WTC11 (cell line): Measurements from ENCODE around the gene SMG7. TPM values are rescaled to one million over a fixed set of nuclear protein-coding genes. Genes with fewer than 3 reads are reported as not detected.

Experiments used
- ATAC-seq: fragments of 200-7000 bp; cut with Tn5 transposase; 2 replicates; pipeline ENCODE4 v1.10.0; 2021; ENCODE audit warnings: mild to moderate bottlenecking, moderate library complexity
- CTCF ChIA-PET: fragments of 300-600 bp; sonication (Branson Sonifier 250); formaldehyde crosslinking; loops from one replicate; lab custom pipeline; 2021; ENCODE audit warnings: antibody characterized with exemption; lab: Charles Lee
- POLR2A ChIA-PET: fragments of 350-600 bp; sonication (Branson Sonifier 250); formaldehyde crosslinking; loops from one replicate; lab custom pipeline; 2021; ENCODE audit warnings: antibody characterized with exemption; lab: Charles Lee
- DNase-seq: peaks from one replicate; pipeline ENCODE4 v3.0.0; 2021; ENCODE audit warnings: low spot score
- H3K27ac Mint-ChIP-seq: 2 replicates; pipeline ENCODE4 v1.8.0; 2021; ENCODE audit warnings: mixed read lengths
- H3K27me3 Mint-ChIP-seq: 2 replicates; pipeline ENCODE4 v1.8.0; 2021; ENCODE audit warnings: low read depth, mild to moderate bottlenecking, moderate library complexity, mixed read lengths
- H3K36me3 Mint-ChIP-seq: 2 replicates; pipeline ENCODE4 v1.8.0; 2021; ENCODE audit warnings: mixed read lengths
- H3K4me1 Mint-ChIP-seq: 2 replicates; pipeline ENCODE4 v1.8.0; 2022; ENCODE audit warnings: mixed read lengths
- H3K4me3 Mint-ChIP-seq: 2 replicates; pipeline ENCODE4 v1.8.0; 2021; ENCODE audit warnings: mild to moderate bottlenecking, moderate library complexity, mixed read lengths
- H3K9me3 Mint-ChIP-seq: 2 replicates; pipeline ENCODE4 v1.8.0; 2021; ENCODE audit warnings: mixed read lengths
- ETV6 ChIP-seq: sonication (generic); formaldehyde crosslinking; IDR thresholded peaks from 2 replicates; pipeline ENCODE4 v1.8.1; 2022; ENCODE audit warnings: mild to moderate bottlenecking, missing genetic modification reagents
- GABPB1 ChIP-seq: sonication (generic); formaldehyde crosslinking; IDR thresholded peaks from 2 replicates; pipeline ENCODE4 v1.8.1; 2023; ENCODE audit warnings: mild to moderate bottlenecking, missing genetic modification reagents
- IRF2 ChIP-seq: sonication (generic); formaldehyde crosslinking; IDR thresholded peaks from 2 replicates; pipeline ENCODE4 v1.8.0; 2022; ENCODE audit warnings: low read depth, missing genetic modification reagents, borderline replicate concordance
- JUN ChIP-seq: sonication (generic); formaldehyde crosslinking; IDR thresholded peaks from 2 replicates; pipeline ENCODE4 v1.8.0; 2023; ENCODE audit warnings: mild to moderate bottlenecking, missing genetic modification reagents
- MYBL2 ChIP-seq: sonication (generic); formaldehyde crosslinking; IDR thresholded peaks from 2 replicates; pipeline ENCODE4 v1.8.1; 2023; ENCODE audit warnings: mild to moderate bottlenecking, moderate library complexity, missing genetic modification reagents
- NFE2L1 ChIP-seq: sonication (generic); formaldehyde crosslinking; IDR thresholded peaks from 2 replicates; pipeline ENCODE4 v1.8.1; 2023; ENCODE audit warnings: missing genetic modification reagents
- NR2C2 ChIP-seq: sonication (generic); formaldehyde crosslinking; IDR thresholded peaks from 2 replicates; pipeline ENCODE4 v1.8.0; 2022; ENCODE audit warnings: mild to moderate bottlenecking, missing genetic modification reagents
- PRRX2 ChIP-seq: fragments of 250-450 bp; sonication (Bioruptor Pico); IDR thresholded peaks from 2 replicates; pipeline ENCODE4 v1.8.0; 2021; ENCODE audit warnings: mild to moderate bottlenecking
- SP1 ChIP-seq: sonication (generic); formaldehyde crosslinking; conservative IDR thresholded peaks from 2 replicates; pipeline ENCODE4 v1.8.1; 2022; ENCODE audit warnings: missing genetic modification reagents
- TCF7 ChIP-seq: sonication (generic); formaldehyde crosslinking; IDR thresholded peaks from 2 replicates; pipeline ENCODE4 v1.8.0; 2022; ENCODE audit warnings: mild to moderate bottlenecking, low read depth, missing genetic modification reagents, moderate library complexity
- TEAD4 ChIP-seq: sonication (generic); formaldehyde crosslinking; IDR thresholded peaks from 2 replicates; pipeline ENCODE4 v1.8.0; 2022; ENCODE audit warnings: mild to moderate bottlenecking, missing genetic modification reagents
- ZNF416 ChIP-seq: fragments of 250-450 bp; sonication (Bioruptor Pico); IDR thresholded peaks from 2 replicates; pipeline ENCODE4 v1.9.0; 2021; ENCODE audit warnings: mild to moderate bottlenecking, inconsistent platforms
- total RNA-seq: library from RNA; stranded (reverse); gene quantifications from 3 replicates; pipeline ENCODE4 v1.2.3, GENCODE V29; 2021
- TF ChIP-seq, protein P1 (sequence below): fragments of 250-450 bp; sonication (Bioruptor Pico); IDR thresholded peaks from 2 replicates; pipeline ENCODE4 v1.8.0; 2021; ENCODE audit warnings: mild to moderate bottlenecking
- TF ChIP-seq, protein P2 (sequence below): sonication (generic); formaldehyde crosslinking; IDR thresholded peaks from 2 replicates; pipeline ENCODE4 v1.8.0; 2023; ENCODE audit warnings: mild to moderate bottlenecking, missing genetic modification reagents
- TF ChIP-seq, protein P3 (sequence below): sonication (generic); formaldehyde crosslinking; conservative IDR thresholded peaks from 2 replicates; pipeline ENCODE4 v1.8.1; 2022; ENCODE audit warnings: mild to moderate bottlenecking, missing genetic modification reagents
- TF ChIP-seq, protein P4 (sequence below): sonication (generic); formaldehyde crosslinking; IDR thresholded peaks from 2 replicates; pipeline ENCODE4 v1.8.0; 2022; ENCODE audit warnings: mild to moderate bottlenecking, missing genetic modification reagents
- TF ChIP-seq, protein P5 (sequence below): sonication (generic); formaldehyde crosslinking; IDR thresholded peaks from 2 replicates; pipeline ENCODE4 v1.8.0; 2023; ENCODE audit warnings: missing genetic modification reagents, mild to moderate bottlenecking, borderline replicate concordance
- TF ChIP-seq, protein P6 (sequence below): sonication (generic); formaldehyde crosslinking; IDR thresholded peaks from 2 replicates; pipeline ENCODE4 v1.8.1; 2023; ENCODE audit warnings: mild to moderate bottlenecking, missing genetic modification reagents
- TF ChIP-seq, protein P7 (sequence below): sonication (generic); formaldehyde crosslinking; IDR thresholded peaks from 2 replicates; pipeline ENCODE4 v1.8.1; 2023; ENCODE audit warnings: mild to moderate bottlenecking, moderate library complexity, missing genetic modification reagents

Gene SMG7
- total RNA-seq, 1 experiment from 2014 or later = 57.8 TPM

DNA sequence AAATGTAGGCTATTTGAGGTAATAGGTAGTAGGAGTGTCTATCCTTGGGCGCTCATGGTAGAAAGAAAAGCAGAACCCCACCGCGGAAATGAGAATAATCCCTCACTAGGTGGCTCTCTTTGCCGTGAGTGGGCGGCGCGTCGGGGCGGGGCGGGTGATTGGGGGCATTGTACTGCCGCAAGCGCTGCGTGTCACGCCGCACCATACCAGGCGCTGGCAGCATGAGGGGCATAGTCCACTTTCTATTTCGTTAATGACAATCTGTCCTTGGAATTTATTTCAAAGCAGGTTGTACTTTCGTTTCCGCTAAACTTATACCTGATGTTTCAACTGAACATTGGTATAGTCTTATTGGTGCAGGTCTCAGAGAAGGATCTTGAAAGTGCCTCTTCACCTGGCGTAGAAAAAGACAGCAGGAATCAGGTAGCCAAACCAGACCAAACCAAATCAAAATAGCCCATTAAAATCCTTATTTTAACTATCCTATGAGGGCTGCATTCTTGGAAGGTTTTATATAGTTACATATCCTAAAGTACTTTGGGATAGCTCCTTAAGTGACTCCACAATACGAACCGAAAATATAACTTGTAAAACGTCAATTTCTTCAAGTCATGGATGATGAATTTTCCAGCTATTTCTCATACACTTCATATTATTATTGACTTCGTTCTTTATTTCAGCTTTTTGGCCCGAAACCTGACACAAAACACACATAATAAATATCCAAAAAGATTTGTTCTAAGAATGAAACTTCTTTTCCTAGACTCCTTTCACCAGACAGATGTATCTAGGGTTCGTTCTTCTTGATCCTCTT, 1.9 kb upstream of the SMG7 start:
- no peaks in the 10 kb centered on the region for H3K9me3 Mint-ChIP-seq
- TF ChIP-seq, protein P1, sequence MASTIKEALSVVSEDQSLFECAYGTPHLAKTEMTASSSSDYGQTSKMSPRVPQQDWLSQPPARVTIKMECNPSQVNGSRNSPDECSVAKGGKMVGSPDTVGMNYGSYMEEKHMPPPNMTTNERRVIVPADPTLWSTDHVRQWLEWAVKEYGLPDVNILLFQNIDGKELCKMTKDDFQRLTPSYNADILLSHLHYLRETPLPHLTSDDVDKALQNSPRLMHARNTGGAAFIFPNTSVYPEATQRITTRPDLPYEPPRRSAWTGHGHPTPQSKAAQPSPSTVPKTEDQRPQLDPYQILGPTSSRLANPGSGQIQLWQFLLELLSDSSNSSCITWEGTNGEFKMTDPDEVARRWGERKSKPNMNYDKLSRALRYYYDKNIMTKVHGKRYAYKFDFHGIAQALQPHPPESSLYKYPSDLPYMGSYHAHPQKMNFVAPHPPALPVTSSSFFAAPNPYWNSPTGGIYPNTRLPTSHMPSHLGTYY (CRISPR knock-in tag) = no peak
- peak; percentile 45; the same call in 1 of the 2 replicates for TF ChIP-seq SP1
- CTCF ChIA-PET = interaction anchor here (1.1 kb wide), 1 partner anchor 189 kb away, joined by 6 read pairs; no protein-coding TSS in a partner anchor

DNA sequence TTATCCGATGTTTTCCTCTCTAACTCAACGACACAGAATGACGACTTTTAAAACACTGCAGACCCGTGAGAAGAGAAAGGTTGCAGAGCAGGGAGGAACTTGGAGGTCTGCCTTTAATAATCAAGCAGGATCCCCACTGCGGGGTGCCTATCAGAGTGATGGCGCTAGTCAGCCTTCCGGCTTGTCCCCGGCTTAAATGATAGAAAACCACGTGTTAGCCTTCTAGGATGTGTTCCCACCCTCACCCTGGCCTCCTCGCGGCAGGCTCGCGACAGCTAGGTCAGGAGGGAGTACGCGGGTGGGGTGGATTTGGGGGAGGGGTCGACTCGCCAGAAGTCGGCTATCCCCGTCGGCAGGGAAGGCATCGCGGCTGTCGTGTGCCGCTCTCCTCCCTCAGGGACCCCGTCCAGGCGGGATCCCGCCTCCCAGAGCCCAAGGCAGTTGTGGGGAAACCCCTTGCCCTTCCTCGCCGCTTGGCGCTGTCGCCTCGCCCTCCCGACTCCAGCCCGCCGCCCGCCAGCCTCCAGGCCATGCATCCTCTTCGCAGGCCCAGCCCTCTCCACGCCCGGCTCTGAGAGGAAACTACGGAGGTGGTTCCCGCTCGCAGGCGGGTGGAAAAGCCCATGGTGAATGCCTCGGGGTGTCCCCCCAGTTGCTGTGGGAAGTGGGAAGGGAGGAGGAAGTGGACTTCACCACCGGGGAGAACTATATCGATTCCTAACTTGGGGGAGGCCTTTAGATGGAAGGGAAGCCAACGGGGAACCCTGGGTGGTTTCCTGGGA, 1.1 kb upstream of the SMG7 start:
- peaks cover 26% of the 10 kb centered on the region for H3K4me1 Mint-ChIP-seq
- peak overlapping the region; percentile 90 for H3K4me3 Mint-ChIP-seq
- peak; percentile 24 for ATAC-seq
- ChIA-PET POLR2A (interaction anchor here (0.5 to 0.7 kb wide), 3 partner anchors 12 to 53 kb away, joined by 3 to 6 read pairs (median 3); partner anchors contain the start of gene NMNAT2), CTCF (interaction anchor here (1.1 to 1.4 kb wide), 4 partner anchors 10 to 189 kb away, joined by 3 to 6 read pairs (median 3); no protein-coding TSS in a partner anchor)
- DNase-seq = peak; percentile 75
- H3K27ac Mint-ChIP-seq = peak overlapping the region; percentile 99
- H3K27me3 Mint-ChIP-seq = no peaks in the 10 kb centered on the region
- H3K9me3 Mint-ChIP-seq = no peaks in the 10 kb centered on the region
- H3K36me3 Mint-ChIP-seq = no peaks in the 10 kb centered on the region
- TF ChIP-seq NFE2L1 (CRISPR knock-in tag) (peak; percentile 67), PRRX2 (CRISPR knock-in tag) (no peak), MYBL2 (CRISPR knock-in tag) (peak; percentile 92), IRF2 (CRISPR knock-in tag) (no peak), TEAD4 (CRISPR knock-in tag) (0 out of 2 replicates have a peak, but pooled peaks have one; percentile 41), ETV6 (CRISPR knock-in tag) (no peak; the same call in 1 of the 2 replicates), NR2C2 (no peak), JUN (CRISPR knock-in tag) (no peak), GABPB1 (no peak), ZNF416 (CRISPR knock-in tag) (no peak), TCF7 (CRISPR knock-in tag) (peak; percentile 65; the same call in 1 of the 2 replicates)
- TF ChIP-seq, protein P2, sequence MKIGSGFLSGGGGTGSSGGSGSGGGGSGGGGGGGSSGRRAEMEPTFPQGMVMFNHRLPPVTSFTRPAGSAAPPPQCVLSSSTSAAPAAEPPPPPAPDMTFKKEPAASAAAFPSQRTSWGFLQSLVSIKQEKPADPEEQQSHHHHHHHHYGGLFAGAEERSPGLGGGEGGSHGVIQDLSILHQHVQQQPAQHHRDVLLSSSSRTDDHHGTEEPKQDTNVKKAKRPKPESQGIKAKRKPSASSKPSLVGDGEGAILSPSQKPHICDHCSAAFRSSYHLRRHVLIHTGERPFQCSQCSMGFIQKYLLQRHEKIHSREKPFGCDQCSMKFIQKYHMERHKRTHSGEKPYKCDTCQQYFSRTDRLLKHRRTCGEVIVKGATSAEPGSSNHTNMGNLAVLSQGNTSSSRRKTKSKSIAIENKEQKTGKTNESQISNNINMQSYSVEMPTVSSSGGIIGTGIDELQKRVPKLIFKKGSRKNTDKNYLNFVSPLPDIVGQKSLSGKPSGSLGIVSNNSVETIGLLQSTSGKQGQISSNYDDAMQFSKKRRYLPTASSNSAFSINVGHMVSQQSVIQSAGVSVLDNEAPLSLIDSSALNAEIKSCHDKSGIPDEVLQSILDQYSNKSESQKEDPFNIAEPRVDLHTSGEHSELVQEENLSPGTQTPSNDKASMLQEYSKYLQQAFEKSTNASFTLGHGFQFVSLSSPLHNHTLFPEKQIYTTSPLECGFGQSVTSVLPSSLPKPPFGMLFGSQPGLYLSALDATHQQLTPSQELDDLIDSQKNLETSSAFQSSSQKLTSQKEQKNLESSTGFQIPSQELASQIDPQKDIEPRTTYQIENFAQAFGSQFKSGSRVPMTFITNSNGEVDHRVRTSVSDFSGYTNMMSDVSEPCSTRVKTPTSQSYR = peak; percentile 20; the same call in 1 of the 2 replicates
- TF ChIP-seq, protein P3, sequence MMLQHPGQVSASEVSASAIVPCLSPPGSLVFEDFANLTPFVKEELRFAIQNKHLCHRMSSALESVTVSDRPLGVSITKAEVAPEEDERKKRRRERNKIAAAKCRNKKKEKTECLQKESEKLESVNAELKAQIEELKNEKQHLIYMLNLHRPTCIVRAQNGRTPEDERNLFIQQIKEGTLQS (CRISPR knock-in tag) = no peak
- TF ChIP-seq, protein P4, sequence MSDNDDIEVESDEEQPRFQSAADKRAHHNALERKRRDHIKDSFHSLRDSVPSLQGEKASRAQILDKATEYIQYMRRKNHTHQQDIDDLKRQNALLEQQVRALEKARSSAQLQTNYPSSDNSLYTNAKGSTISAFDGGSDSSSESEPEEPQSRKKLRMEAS (CRISPR knock-in tag) = peak; percentile 78
- TF ChIP-seq, protein P5, sequence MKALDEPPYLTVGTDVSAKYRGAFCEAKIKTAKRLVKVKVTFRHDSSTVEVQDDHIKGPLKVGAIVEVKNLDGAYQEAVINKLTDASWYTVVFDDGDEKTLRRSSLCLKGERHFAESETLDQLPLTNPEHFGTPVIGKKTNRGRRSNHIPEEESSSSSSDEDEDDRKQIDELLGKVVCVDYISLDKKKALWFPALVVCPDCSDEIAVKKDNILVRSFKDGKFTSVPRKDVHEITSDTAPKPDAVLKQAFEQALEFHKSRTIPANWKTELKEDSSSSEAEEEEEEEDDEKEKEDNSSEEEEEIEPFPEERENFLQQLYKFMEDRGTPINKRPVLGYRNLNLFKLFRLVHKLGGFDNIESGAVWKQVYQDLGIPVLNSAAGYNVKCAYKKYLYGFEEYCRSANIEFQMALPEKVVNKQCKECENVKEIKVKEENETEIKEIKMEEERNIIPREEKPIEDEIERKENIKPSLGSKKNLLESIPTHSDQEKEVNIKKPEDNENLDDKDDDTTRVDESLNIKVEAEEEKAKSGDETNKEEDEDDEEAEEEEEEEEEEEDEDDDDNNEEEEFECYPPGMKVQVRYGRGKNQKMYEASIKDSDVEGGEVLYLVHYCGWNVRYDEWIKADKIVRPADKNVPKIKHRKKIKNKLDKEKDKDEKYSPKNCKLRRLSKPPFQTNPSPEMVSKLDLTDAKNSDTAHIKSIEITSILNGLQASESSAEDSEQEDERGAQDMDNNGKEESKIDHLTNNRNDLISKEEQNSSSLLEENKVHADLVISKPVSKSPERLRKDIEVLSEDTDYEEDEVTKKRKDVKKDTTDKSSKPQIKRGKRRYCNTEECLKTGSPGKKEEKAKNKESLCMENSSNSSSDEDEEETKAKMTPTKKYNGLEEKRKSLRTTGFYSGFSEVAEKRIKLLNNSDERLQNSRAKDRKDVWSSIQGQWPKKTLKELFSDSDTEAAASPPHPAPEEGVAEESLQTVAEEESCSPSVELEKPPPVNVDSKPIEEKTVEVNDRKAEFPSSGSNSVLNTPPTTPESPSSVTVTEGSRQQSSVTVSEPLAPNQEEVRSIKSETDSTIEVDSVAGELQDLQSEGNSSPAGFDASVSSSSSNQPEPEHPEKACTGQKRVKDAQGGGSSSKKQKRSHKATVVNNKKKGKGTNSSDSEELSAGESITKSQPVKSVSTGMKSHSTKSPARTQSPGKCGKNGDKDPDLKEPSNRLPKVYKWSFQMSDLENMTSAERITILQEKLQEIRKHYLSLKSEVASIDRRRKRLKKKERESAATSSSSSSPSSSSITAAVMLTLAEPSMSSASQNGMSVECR (CRISPR knock-in tag) = peak; percentile 79
- TF ChIP-seq, protein P6, sequence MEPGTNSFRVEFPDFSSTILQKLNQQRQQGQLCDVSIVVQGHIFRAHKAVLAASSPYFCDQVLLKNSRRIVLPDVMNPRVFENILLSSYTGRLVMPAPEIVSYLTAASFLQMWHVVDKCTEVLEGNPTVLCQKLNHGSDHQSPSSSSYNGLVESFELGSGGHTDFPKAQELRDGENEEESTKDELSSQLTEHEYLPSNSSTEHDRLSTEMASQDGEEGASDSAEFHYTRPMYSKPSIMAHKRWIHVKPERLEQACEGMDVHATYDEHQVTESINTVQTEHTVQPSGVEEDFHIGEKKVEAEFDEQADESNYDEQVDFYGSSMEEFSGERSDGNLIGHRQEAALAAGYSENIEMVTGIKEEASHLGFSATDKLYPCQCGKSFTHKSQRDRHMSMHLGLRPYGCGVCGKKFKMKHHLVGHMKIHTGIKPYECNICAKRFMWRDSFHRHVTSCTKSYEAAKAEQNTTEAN = 0 out of 2 replicates have a peak, but pooled peaks have one; percentile 47
- TF ChIP-seq, protein P7, sequence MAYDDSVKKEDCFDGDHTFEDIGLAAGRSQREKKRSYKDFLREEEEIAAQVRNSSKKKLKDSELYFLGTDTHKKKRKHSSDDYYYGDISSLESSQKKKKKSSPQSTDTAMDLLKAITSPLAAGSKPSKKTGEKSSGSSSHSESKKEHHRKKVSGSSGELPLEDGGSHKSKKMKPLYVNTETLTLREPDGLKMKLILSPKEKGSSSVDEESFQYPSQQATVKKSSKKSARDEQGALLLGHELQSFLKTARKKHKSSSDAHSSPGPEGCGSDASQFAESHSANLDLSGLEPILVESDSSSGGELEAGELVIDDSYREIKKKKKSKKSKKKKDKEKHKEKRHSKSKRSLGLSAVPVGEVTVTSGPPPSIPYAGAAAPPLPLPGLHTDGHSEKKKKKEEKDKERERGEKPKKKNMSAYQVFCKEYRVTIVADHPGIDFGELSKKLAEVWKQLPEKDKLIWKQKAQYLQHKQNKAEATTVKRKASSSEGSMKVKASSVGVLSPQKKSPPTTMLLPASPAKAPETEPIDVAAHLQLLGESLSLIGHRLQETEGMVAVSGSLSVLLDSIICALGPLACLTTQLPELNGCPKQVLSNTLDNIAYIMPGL (CRISPR knock-in tag) = peak; percentile 68; the same call in 1 of the 2 replicates

More for the DNA sequence above, 1.9 kb upstream of the SMG7 start:
- peak overlapping the region; percentile 99 for H3K27ac Mint-ChIP-seq
- H3K4me3 Mint-ChIP-seq = peak overlapping the region; percentile 90
- H3K4me1 Mint-ChIP-seq = peaks cover 26% of the 10 kb centered on the region
- DNase-seq (peak; percentile 68), ATAC-seq (peak; percentile 1; the same call in 1 of the 2 replicates)
- POLR2A ChIA-PET = interaction anchor here (0.6 to 0.7 kb wide), 2 partner anchors 12 to 52 kb away, joined by 3 to 6 read pairs; partner anchors contain the start of gene NMNAT2
- H3K36me3 Mint-ChIP-seq = no peaks in the 10 kb centered on the region
- no peaks in the 10 kb centered on the region for H3K27me3 Mint-ChIP-seq
